Right lobe of liver (tissue), 4 donors: ENCODE measurements around the gene GRK6.

Source experiments
- POLR2A ChIP-seq: fragments of 450-650 bp; IDR thresholded peaks from one replicate; pipeline ENCODE4 v1.6.1; 2017; ENCODE audit warnings: antibody characterized with exemption, mild to moderate bottlenecking
- TF ChIP-seq, protein P1 (sequence below), 4 donors: fragments of 200-600 bp in 3 of 4; fragments of 450-650 bp in 1 of 4; IDR thresholded peaks; one replicate each; pipeline versions ENCODE4 v1.5.1 to v1.8.0; 2016 to 2022; ENCODE audit warnings: antibody characterized with exemption in 4 of 4, mild to moderate bottlenecking in 2 of 4
- donor health status: DM: no; HTN: no; CAD: no.
- donor health status: DM: no; HTN: no; CAD: no.
- donor health status: DM: no; HTN: yes; CAD: no.

DNA sequence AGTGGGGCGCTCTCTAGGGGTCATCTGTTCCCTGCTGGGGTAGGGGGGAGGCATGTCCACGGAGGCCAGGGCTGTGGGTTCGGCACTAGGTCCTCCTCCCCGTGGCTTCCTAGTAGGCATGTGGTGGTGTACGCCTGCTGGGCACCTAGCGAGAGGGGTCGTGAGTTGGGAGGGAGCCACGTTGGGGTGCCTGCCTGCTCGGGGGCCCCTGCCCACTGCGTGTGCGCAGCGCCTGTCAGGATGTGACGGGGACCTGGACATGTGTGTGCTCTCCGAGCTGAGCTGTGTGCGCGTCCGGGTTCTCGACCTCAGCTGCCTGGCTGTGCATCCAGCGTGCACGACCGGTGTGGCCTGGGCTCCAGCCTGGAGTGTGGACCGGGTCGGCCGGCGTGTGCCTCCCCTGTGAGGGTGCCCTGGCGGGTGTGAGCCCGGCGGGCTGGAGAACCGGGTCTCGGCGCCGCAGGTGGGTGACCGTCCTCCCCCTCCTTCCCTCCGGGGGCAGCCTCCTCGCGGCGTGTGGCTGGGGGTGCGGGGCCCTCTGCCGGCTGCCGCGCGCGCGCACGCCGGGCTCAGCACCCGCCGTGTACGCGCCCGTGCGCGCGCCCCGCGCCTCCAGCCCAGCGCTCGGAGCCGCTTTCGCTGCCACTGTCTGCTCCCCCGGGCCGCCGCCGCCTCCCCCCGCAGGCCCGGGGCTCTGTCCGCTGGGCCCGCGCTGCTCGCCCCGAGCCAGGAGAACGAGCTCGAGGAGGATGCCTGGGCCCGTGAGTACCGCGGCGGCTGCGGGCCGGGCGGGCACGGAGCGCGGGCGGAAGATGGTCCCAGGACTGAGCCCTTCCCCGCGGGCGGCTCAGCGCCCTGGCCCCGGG is 20.0 kb downstream of the GRK6 start, which contains the start of gene PRR7:
- TF ChIP-seq, protein P1, sequence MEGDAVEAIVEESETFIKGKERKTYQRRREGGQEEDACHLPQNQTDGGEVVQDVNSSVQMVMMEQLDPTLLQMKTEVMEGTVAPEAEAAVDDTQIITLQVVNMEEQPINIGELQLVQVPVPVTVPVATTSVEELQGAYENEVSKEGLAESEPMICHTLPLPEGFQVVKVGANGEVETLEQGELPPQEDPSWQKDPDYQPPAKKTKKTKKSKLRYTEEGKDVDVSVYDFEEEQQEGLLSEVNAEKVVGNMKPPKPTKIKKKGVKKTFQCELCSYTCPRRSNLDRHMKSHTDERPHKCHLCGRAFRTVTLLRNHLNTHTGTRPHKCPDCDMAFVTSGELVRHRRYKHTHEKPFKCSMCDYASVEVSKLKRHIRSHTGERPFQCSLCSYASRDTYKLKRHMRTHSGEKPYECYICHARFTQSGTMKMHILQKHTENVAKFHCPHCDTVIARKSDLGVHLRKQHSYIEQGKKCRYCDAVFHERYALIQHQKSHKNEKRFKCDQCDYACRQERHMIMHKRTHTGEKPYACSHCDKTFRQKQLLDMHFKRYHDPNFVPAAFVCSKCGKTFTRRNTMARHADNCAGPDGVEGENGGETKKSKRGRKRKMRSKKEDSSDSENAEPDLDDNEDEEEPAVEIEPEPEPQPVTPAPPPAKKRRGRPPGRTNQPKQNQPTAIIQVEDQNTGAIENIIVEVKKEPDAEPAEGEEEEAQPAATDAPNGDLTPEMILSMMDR (IDR thresholded peaks at IDR 0.05), result peak in 3 of 4 donors; percentile 6 to 26 (median 25)
- peak; percentile 52 for TF ChIP-seq POLR2A
